VCaP (cell line): ENCODE measurements around the gene PCDH9.

Experiments
- H3K27ac ChIP-seq: fragments of 450-650 bp; 2 replicates; pipeline ENCODE4 v1.5.1; 2017
- TF ChIP-seq, protein P1 (sequence below): fragments of 450-650 bp; conservative IDR thresholded peaks from 2 replicates; pipeline ENCODE4 v1.5.1; 2017; ENCODE audit warnings: mild to moderate bottlenecking, moderate library complexity

Gene PCDH9

DNA sequence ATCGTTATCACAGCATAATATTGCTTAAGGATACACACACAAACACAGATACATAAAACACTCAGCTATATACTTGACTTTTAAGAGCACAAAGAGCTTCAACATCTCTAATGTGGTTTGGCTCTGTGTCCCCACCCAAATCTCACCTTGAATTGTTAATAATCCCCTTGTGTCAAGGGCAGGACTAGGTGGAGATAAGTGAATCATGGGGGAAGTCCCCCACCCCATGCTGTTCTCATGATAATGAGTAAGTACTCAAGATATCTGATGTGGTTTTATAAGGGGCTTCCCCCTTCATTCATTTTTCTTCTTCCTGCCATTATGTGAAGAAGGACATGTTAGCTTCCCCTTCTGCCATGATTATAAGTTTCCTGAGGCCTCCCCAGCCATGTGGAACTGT lies 481.4 kb downstream of the PCDH9 start:
- TF ChIP-seq, protein P1, sequence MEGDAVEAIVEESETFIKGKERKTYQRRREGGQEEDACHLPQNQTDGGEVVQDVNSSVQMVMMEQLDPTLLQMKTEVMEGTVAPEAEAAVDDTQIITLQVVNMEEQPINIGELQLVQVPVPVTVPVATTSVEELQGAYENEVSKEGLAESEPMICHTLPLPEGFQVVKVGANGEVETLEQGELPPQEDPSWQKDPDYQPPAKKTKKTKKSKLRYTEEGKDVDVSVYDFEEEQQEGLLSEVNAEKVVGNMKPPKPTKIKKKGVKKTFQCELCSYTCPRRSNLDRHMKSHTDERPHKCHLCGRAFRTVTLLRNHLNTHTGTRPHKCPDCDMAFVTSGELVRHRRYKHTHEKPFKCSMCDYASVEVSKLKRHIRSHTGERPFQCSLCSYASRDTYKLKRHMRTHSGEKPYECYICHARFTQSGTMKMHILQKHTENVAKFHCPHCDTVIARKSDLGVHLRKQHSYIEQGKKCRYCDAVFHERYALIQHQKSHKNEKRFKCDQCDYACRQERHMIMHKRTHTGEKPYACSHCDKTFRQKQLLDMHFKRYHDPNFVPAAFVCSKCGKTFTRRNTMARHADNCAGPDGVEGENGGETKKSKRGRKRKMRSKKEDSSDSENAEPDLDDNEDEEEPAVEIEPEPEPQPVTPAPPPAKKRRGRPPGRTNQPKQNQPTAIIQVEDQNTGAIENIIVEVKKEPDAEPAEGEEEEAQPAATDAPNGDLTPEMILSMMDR = no peak
- no peak overlapping the region for H3K27ac ChIP-seq

DNA sequence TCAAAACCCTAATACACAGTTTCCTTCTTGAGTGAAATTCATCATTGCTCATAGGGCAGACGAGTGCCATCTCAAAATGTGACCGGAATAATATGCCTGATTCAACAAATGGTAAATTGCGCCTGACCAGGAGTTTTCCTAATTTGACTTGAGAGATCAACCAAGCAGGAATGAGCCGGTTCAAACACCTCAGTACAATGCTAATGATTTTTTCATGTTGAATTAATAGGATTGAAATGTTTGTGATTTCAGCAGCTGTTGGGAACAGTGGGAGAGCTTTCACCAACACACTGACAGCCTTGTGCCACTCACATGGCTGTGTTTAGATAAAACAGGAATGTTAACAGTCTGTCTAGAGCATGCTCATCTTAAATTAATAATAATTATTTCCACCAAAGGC lies 484.8 kb downstream of the PCDH9 start:
- H3K27ac ChIP-seq = no peak overlapping the region
- TF ChIP-seq, protein P1 = no peak

DNA sequence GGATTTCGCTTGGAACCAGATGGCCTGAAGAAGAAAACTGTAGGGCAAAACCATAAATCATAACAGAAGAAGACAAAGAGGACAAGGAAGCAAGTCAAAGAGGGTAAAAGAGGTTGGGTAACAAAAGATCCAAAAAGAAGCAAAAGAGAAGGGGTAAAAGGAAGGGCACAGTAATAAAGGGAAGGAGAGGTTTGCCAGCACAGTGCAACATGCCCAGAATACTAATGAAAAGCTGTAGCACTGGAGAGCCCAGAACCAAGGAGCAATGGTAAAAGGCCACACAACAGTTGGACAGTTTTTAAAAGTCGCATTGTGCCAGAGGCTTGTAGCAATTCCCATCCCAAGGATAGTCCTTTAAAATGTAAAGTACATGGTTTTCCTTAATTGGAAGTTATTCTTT lies 506.6 kb downstream of the PCDH9 start:
- no peak overlapping the region for H3K27ac ChIP-seq
- TF ChIP-seq, protein P1 = no peak

DNA sequence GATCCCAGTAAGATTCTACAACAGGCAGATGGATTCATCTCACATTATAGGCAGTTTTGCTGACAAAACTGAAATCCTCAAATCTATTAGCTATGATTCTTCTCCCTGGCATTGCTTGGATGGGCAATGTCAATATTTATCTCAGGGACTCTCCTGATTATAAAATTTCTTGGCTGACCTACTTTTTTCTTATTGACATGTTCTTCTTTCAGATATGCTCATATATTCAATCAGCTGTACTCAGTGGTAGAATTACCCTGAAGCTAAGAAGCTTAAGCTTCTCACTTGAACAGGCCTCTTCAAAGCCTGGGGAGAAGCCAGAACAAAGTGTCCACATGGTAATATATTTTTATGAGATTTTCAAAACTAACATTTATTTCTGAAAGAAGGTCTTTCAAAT lies 513.6 kb downstream of the PCDH9 start:
- TF ChIP-seq, protein P1 = no peak
- peak overlapping the region; percentile 27 for H3K27ac ChIP-seq

DNA sequence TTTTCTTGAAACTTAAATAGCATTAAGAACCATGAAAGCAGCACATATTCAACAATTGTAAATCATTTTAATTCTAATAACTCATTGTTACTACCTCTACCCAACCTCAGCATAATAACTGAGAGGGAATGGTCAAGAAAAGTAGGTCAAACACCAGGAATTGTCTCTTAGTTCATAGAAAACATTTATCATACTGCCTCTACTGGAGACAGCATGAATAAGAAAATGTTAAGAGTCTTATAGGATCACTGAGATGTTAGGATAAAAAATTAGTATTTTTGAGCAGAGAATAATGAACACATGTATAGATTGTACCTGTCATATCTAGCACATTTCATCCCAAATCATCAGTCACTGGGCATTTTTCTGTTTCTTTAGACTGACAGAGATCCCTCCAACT lies 515.3 kb downstream of the PCDH9 start:
- TF ChIP-seq, protein P1 = peak; percentile 25; the same call in 1 of the 2 replicates
- no peak overlapping the region for H3K27ac ChIP-seq

DNA sequence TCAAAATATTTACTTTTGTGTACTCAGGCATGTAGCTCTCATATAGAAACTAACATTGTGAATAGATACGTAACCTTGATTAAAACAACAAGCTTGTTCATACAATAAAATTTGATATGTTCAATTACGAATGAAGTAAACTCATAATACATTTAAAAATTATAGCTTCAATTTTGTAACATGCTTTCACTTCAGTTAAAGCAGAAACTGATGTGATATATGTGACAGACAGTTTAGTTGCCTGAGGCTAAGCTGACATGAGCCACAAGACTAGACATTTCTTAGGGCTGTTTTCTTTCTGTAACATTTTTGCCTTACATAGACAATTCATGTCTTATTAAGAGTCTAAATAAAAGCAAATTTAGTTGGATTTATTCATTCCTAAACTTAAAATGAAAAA lies 526.0 kb downstream of the PCDH9 start:
- H3K27ac ChIP-seq = no peak overlapping the region
- TF ChIP-seq, protein P1 = no peak

DNA sequence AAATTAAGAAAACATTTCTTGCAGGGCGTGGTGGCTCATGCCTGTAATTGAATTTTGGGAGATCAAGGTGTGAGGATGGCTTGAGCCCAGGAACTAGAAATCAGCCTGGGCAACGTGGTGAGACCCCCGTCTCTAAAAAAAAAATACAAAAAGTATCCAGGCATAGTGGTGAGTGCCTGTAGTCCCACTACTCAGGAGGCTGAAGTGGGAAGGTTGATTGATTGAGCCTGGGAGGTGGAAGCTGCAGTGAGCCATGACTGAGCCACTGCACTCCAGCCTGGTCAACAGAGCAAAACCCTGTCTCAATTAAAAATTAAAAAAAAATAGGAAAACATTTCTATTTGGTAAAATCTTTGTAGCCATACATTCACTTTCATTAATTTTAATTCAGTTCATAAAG lies 526.5 kb downstream of the PCDH9 start:
- TF ChIP-seq, protein P1 = no peak

DNA sequence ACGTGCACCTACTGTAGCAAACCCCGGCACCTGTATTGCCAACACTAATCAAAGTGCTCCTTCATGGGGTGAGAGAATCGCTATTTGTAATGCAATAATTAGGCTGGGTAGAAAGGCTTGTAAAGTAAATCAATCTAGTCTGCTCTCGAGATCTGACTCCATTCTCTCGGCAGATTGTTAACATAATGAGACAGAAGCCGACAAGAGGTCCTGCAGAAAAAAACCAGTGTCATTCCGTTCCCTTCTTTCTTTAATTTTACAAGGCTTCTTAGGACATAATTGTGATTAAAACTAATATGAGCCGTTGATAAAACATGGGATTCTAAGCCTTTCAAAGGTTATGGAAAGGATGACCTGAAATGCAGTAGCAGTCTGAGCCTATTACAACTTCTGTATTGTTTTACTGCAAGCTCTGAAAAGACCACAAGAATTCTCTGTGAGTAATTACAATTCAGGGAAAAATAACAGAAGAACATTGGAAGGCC lies 530.0 kb downstream of the PCDH9 start:
- TF ChIP-seq, protein P1 = no peak
- H3K27ac ChIP-seq = no peak overlapping the region

More for the DNA sequence above, 526.5 kb downstream of the PCDH9 start:
- H3K27ac ChIP-seq = no peak overlapping the region
